NCI-H187 (cell line): ENCODE data around the gene ELP2.
"Not testable (repeated sequence)": the region's sequence is repeated elsewhere in the genome, so short reads cannot be mapped to it uniquely, and the experiment has no call there.

ENCODE experiments used
- DNase-seq, 2 experiments: peaks; one replicate each; lab custom pipeline; 2025; lab: John Stamatoyannopoulos, UW

The ELP2 gene

GRCh38 chr18:36157441-36157840, 27.7 kb downstream of the ELP2 start:
- no peak for DNase-seq

- DNase-seq, result no peak
Observed at GRCh38 chr18:36158266-36158867, 28.7 kb downstream of the ELP2 start.

GRCh38 chr18:36160959-36161371, 31.3 kb downstream of the ELP2 start:
- DNase-seq, result no peak

- no peak for DNase-seq
Observed at GRCh38 chr18:36162981-36163380, 33.3 kb downstream of the ELP2 start.

- DNase-seq, result no peak
Observed at GRCh38 chr18:36167692-36168218, 38.1 kb downstream of the ELP2 start.

GRCh38 chr18:36168296-36168695, 38.6 kb downstream of the ELP2 start:
- DNase-seq, result not testable (repeated sequence)

- no peak for DNase-seq
Observed at GRCh38 chr18:36169938-36170337, 40.2 kb downstream of the ELP2 start.

GRCh38 chr18:36175481-36175880, 45.8 kb downstream of the ELP2 start:
- no peak for DNase-seq

GRCh38 chr18:36176177-36176584, 46.5 kb downstream of the ELP2 start:
- no peak for DNase-seq

GRCh38 chr18:36176711-36177110, 47.0 kb downstream of the ELP2 start:
- no peak for DNase-seq

- no peak for DNase-seq
Observed at GRCh38 chr18:36177913-36178312, 48.2 kb downstream of the ELP2 start.

GRCh38 chr18:36179562-36180355, 50.1 kb downstream of the ELP2 start:
- no peak for DNase-seq

GRCh38 chr18:36181441-36181840, 51.7 kb downstream of the ELP2 start:
- DNase-seq, result no peak

GRCh38 chr18:36181898-36182506, 52.3 kb downstream of the ELP2 start:
- DNase-seq, result no peak

- DNase-seq, result no peak
Observed at GRCh38 chr18:36183033-36183432, 53.3 kb downstream of the ELP2 start.

- no peak for DNase-seq
Observed at GRCh38 chr18:36183987-36184386, 54.3 kb downstream of the ELP2 start.

GRCh38 chr18:36185157-36185556, 55.5 kb downstream of the ELP2 start:
- DNase-seq, result no peak

GRCh38 chr18:36185901-36186460, 56.3 kb downstream of the ELP2 start:
- no peak for DNase-seq

- DNase-seq, result no peak
Observed at GRCh38 chr18:36186461-36187192, 56.9 kb downstream of the ELP2 start.

GRCh38 chr18:36187193-36187825, 57.6 kb downstream of the ELP2 start, which contains the start of gene MOCOS:
Gene MOCOS (plus strand): TSS chr18:36187497. CDS start chr18:36187540, 43 bp downstream.
- DNase-seq, result no peak
